ENCODE results near the gene ZNF341. TPM values are rescaled to one million over a fixed set of nuclear protein-coding genes. Genes with fewer than 3 reads are reported as not detected.

Gene ZNF341
- total RNA-seq, result 1.6 and 2.0 TPM in 2 replicates

GRCh38 chr20:33731693-33732165, at the start of gene ZNF341:
Gene ZNF341, plus strand, starts transcription at chr20:33731996. Its CDS starts 26 bp downstream, at chr20:33732022.

GRCh38 chr20:33686100-33686983, 45.5 kb upstream of the ZNF341 start, which contains the start of gene E2F1:
Gene E2F1, minus strand, starts transcription at chr20:33686385. Its CDS starts 121 bp downstream, at chr20:33686264.

GRCh38 chr20:33719989-33720709, 11.6 kb upstream of the ZNF341 start, which contains the start of gene PXMP4:
Gene PXMP4, minus strand, starts transcription at chr20:33720310. Its CDS starts 103 bp downstream, at chr20:33720207.

GRCh38 chr20:33810885-33811775, 79.3 kb downstream of the ZNF341 start, which contains the start of gene CHMP4B:
Gene CHMP4B, plus strand, starts transcription at chr20:33811348. Its CDS starts 121 bp downstream, at chr20:33811469.

Other genes starting within 250 kb of the ZNF341 start
- 7.4 and 8.2 TPM in 2 replicates for gene CBFA2T2, start 241.9 kb upstream of the ZNF341 start, total RNA-seq
- 0.03 TPM in 1 of 2 replicates, not detected in the other for gene C20orf144, start 69.7 kb upstream of the ZNF341 start, total RNA-seq
- 2.3 and 3.5 TPM in 2 replicates for gene ACTL10, start 65.1 kb upstream of the ZNF341 start, total RNA-seq
- gene NECAB3, start 57.6 kb upstream of the ZNF341 start, total RNA-seq, result 16.0 and 28.8 TPM in 2 replicates
- gene E2F1, start 45.6 kb upstream of the ZNF341 start, total RNA-seq, result 4.3 and 4.6 TPM in 2 replicates
- gene PXMP4, start 11.7 kb upstream of the ZNF341 start, total RNA-seq, result 5.9 and 6.9 TPM in 2 replicates
- gene CHMP4B, start 79.4 kb downstream of the ZNF341 start, total RNA-seq, result 27.5 and 35.1 TPM in 2 replicates